ENCODE measurements around the gene TRAK1.
"Not testable (repeated sequence)": the region's sequence is repeated elsewhere in the genome, so short reads cannot be mapped to it uniquely, and the experiment has no call there.

TRAK1 gene, protein sequence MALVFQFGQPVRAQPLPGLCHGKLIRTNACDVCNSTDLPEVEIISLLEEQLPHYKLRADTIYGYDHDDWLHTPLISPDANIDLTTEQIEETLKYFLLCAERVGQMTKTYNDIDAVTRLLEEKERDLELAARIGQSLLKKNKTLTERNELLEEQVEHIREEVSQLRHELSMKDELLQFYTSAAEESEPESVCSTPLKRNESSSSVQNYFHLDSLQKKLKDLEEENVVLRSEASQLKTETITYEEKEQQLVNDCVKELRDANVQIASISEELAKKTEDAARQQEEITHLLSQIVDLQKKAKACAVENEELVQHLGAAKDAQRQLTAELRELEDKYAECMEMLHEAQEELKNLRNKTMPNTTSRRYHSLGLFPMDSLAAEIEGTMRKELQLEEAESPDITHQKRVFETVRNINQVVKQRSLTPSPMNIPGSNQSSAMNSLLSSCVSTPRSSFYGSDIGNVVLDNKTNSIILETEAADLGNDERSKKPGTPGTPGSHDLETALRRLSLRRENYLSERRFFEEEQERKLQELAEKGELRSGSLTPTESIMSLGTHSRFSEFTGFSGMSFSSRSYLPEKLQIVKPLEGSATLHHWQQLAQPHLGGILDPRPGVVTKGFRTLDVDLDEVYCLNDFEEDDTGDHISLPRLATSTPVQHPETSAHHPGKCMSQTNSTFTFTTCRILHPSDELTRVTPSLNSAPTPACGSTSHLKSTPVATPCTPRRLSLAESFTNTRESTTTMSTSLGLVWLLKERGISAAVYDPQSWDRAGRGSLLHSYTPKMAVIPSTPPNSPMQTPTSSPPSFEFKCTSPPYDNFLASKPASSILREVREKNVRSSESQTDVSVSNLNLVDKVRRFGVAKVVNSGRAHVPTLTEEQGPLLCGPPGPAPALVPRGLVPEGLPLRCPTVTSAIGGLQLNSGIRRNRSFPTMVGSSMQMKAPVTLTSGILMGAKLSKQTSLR

DNA sequence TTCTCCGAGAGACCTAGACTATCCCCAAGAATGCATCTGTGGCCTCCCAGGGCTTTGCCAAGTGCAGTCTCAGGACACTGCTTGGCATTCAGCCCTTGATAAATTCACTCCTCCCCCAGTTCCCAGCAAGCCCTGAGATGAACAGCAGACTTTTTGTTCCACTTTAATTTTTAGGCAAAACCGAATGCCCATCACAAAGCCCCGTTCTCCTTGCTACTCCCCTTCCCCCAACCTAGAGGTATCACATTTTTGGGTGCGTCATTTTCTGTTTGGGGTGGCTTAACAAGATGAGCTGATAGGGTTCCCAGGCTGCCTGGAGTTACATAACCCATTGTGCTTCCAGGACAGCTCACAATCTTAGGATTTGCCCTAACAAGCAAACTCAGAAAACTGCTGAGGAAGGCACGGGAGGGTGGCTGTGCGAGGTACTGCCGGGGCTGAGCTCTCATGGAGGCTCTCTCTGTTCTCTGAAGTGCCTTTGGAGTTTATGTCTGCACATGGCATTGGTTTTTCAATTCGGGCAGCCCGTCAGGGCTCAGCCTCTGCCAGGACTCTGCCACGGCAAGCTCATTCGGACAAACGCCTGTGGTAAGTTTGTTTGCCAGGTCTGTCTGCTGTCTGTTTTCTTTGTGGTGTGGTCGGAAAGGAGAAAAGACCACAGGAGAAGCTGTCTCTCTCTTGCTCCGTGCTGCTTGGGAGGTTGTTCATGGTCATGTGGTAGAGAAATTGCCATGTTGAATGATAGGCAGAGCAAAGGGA is at the start of gene TRAK1:
TSS of gene TRAK1 (plus strand) at position 385 of the 759 bp plus-strand sequence. CDS start at position 498, 113 bp downstream.
- DNase-seq (ENCODE audit: low spot score): no peak

DNA sequence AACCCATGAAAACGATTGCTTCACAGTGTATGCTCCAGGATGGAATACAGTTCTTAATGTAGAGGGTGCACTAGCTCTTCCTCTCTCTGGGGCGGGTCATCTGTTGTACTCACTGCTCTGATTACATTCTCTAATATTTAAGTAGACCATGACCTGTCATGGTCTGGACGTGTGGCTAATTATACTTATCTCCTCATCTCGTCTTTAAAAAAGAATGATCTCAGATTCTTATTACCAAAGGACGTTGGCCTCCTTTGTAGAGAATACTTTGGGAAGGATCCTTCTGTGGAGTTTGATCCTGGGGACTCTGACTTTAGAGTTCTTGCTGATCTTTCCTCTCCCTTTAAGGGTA is 48.4 kb upstream of the TRAK1 start:
- DNase-seq (ENCODE audit: low spot score): no peak

DNA sequence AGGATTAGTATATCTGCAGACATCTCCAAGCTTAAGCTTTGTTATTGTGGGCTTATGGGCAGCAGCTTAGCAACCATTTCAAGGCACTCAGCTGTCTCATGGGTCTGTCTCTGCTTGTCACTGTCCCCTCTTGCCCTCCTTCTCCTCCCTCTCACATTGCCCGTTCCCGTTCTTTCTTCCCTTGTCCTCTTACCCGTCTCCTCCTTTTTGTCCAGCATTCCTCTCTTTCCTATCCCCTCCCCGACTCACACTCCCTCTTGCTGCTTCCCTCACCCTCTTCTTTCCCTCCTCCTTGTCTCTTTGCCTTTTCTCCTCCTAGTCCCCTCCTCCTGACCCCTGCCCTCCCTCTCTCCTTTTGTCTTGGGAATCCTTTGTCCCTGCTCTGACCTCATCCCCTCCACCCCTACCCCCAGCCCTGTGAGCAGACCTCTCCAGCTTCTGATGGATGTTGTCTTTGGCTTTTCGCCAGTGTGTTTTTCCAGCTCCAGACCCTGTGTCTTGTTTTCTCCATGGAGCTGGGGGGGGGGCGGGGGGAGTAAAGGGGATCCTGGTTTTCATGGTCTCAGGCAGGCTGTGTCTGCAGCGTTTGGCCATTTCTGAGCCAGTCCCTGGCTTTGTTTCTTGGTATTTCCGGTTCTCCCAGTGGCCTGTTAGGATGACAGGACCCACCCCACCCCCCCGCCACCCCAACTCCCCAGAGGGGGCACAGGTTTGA is 47.9 kb upstream of the TRAK1 start:
- DNase-seq (ENCODE audit: low spot score): no peak

DNA sequence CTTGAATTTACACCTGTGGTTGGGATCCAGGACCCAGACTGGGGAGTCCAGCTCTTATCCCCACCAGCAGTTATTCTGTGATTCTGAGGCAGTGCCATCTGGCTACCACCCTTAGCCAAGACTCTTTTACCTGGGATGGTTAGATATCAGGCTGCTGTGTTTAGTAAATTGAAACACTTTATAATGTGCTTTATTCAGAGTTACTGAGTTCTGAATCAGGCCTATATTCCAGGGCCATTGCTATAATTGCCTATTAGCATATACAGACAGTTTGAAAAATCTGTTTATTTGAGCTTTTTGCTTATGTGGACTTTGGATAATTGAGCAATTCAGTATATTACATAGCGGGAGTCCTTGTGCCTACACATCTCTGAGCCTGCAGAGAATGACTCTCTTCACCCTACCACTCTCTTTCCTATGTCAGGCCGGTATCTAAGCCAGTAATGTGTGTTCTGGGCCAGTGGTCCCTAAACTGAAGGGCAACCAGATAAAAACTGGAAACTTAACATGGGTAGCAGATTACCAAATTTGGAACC is 45.4 kb upstream of the TRAK1 start:
- DNase-seq (ENCODE audit: low spot score): no peak

DNA sequence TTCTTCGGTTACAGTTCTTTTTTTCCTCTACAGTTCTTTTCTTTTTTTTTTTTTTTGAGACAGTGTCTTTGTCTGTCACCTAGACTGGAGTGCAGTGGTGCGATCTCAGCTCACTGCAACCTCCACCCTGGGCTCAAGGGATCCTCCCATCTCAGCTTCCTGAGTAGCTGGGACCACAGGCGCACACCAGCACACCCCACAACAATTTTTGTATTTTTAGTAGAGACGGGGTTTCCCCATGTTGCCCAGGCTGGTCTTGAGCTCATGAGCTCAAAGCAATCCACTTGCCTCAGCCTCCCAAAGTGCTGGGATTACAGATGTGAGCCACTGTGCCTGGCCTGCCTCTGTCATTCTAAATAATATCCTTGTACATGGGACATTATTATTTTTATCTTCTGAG is 42.6 kb upstream of the TRAK1 start:
- not testable (repeated sequence) for DNase-seq (ENCODE audit: low spot score)

DNA sequence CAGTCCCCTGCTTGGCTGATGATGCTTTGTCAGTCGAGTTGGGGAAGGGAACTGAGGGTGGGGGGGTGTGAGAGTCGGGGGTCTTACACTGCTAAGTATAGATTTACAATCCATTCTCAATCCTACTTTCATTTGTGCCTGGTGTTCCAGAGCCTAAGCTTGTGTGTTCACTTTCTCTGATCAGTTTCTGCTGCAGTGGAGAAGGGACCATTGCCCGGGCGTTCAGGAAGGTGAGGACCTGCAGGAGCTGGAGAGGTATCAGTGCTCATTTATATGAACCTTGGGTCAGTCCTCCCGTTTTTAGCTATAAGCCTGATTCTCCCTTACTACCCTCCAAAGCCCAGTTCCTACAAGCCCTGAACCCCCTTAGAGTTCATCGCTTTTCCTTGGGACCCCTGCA is 41.0 kb upstream of the TRAK1 start:
- DNase-seq (ENCODE audit: low spot score): no peak

DNA sequence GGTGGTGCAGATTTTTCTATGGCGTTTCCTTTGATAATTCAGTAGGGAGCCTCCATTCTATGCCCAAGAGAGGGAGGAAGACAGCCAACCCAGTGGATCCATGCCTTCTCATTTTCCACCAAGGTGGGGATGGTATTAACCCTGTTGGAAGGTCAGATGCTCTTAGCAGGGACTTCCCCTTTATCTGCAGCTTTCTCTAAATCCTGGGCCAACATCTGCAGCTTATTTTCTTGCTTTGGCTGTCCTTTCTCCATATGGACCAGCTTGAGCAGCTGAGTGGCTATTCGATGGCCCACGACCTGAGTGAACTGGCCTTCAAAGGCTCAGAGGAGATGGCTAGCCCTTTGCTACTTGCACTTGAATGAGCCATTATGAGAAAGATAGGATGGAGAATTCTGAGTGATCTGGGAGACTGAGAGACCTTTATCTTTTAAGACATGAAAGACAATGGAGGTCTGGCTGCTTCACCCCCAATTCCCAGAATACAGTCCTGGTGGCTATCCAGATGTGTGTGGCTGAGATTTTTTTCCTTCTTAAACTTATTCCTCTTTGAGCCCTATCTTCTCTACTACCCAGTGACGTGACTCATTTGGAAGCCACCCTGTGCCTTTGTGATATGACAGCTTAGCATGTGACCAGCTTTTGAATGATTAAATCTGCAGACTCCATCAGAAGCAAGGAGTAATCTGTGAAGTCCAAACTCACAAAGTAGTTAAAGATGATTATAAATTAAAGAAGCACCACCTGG is 39.6 kb upstream of the TRAK1 start:
- DNase-seq (ENCODE audit: low spot score): no peak

DNA sequence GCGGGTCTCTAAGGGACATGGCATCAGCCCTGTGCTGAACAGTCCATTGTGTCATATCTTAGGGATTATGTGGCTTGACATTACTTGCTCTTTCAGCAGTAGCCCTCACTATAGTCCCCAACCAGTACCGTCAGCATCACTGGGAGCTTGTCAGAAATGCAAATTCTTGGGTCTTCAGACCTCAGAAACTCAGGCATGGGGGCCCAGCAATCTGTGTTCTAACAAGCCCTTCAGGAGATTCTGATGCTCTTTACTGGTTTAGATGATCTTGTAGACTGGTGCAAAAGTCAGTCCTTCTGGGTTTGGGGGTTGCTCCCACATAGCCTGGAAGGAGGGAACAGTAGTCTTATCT is 39.0 kb upstream of the TRAK1 start:
- DNase-seq (ENCODE audit: low spot score): no peak

DNA sequence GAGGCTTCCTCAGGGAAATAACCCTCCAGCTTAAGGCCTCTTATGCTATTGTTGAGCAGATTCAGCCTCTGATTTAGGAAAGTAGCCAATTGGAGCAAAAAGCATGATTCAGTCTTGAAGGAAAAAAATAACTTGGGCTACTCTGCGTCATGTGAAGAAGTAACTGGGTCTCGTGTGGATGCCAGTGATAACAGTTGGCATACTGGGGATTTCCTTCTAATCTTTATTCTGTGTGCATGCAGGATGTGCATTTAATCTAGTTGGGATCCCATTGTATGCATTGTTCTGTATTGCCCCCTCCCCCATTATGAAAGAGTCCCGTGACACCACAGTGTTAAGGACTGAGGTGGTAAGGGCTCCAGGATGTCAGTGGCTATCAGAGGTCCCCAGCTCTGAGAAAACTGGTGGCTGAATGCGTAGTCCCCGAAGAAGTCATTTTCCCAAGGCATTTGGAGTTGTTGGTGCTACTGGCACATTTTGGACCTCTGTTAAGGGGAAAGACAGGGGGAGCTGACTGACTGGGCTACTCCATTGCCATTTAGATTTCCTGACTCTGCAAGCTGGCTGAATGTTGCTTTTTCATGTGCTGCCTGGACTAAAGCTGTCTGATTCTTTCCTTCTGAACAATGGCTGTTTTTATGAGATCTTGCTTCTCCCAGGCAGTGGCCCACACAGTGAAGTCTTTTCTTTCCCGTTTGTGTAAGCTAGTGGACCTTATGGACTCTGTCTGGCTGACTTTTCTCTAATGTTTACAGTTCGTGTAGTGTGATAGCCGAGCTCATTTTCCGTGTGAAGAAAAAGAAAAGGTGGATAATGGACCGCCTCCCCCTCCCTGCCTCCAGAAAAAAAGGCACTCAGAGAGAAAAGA is 38.4 kb upstream of the TRAK1 start:
- no peak for DNase-seq (ENCODE audit: low spot score)

DNA sequence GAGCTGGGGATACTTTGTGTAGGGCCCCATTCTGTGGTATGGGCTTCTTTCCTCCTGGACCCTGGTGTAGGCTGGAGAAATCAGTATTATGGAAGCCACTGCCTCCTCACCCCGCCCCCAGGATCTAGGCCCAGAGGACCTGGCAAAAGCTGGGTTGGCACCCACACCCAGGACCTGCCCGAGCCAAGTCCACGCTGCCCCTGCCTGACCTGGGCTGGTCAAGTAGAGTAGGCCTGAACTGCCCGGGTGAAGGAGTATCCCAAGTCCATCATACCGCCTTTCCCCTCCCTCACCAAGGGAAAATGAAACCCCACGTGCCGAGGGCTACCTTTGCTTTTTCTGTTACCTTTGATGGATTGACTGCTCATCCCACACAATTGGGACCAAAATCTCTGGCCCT is 37.7 kb upstream of the TRAK1 start:
- no peak for DNase-seq (ENCODE audit: low spot score)

DNA sequence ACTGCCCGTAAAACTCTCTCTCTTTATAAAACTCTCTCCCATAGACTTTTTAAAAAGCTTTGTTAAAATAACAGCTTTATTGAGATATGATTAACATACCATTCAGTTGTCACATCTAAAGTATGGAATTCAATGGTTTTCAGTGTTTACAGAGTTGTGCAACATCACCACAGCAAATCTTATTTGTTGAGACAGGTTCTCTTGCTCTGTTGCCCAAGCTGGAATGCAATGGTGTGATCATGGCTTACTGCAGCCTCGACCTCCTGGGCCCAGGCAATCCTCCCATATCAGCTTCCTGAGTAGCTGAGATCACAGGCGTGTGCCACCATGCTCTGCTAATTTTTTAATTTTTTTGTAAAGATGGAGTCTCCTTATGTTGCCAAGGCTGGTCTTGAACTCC is 35.9 kb upstream of the TRAK1 start:
- no peak for DNase-seq (ENCODE audit: low spot score)

DNA sequence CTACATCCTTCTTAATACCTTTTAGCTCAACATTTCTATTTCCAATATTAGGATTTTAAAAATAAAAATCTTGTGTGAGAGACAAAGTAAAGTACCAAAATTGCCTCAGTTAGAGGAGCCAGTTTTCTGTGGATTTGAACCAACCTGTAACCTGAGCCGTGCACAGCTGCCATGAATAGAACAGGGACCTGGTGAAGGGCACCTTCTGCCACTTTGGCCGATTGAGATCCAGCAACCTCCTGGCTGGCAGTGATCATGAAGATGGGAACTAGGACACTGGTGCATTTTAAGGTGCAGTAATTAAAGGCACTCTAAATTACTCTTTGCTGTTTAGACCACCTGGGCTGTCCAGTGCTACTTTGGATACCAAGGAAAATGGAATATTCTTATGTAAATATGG is 34.3 kb upstream of the TRAK1 start:
- DNase-seq (ENCODE audit: low spot score): no peak

DNA sequence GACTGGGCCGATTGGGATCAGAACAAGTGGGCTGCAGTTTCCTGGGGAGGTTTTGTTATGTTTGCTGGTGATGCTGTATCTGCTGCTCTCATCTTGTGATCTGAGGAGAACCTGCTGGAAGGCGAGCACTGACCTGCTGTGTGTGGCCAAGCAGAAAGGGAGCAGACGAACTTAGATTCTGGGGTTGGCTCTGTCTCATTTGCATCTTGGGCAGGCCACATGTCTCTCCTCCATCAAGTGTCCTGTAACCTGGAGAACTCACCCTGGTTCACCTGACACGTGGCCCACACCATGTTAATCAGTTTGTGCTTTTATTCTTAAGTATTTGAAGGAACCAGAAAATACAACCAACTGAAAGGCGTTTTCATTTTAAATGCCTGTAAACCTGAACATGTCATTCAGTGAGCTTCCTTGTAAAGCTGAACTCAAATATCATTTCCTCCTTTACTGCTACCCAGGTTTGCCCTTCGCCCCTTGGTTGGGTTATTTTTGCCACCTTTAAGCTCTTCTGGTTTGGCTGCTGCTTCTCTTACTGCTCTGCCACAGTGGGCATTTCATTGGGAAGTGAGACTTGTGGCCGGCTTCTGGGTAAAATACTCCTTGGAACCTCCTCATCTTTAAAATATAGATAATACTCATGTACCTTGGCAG is 33.5 kb upstream of the TRAK1 start:
- DNase-seq (ENCODE audit: low spot score): no peak

DNA sequence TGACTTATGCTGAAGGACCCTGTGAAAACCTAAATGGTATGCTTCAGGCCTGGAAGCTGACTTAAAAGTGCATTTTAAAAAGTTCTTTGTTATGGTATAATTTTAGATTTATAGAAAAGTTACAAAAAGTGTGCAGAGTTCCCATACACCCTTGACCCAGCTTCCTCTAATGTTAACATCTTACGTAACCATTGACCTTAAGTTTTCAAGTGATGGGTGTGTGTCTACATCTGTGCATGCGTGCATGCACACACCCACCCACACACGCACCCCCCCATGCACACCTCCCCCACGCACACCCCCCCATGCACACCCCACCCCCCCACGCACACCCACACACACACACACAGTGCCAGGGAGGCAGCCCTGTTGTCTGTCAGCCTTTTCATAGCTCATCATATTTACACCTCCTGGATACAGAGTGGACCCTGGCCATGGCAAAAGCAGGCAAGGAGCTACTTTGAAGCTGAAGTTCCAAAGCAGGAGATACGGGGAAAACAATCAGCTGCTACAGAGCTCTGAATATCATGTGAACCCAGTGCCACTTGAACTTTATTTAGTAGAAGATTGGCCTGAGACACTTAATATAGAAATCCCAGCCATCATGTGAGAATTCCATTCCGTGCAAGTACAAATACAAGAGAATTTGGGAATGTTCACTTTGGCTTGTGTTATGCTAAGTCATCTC is 30.0 kb upstream of the TRAK1 start:
- DNase-seq (ENCODE audit: low spot score): no peak

DNA sequence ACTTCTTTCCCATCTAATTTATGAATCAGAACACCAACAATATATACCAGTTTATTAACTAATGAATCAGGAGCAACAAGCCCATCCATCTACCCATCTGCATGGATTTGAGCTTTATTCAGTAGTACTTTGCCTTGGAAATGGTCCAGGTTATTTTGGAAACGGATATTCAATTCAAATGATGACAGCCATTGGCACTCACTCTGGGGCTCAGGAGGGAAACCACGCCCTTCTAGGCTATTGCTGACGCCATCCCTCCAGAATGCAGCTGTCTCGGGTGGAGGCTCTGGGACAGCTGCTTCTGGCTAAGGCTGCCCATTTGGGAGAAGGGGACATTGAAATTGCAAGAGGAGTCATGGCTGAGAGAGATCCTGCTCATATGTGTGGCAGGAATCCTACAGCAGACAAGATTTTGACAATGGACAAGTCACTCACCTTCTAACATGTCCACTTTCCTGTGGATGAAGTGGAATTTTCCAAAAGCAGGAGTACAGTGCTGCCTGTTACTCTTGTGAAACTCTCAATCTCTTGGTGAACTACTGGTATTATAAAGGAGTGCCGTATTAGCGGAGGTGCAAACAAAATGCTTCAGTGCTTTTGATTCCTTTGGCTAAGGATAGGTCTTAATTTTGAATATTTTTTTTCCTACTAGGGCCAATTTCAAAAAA is 29.3 kb upstream of the TRAK1 start:
- DNase-seq (ENCODE audit: low spot score): no peak

DNA sequence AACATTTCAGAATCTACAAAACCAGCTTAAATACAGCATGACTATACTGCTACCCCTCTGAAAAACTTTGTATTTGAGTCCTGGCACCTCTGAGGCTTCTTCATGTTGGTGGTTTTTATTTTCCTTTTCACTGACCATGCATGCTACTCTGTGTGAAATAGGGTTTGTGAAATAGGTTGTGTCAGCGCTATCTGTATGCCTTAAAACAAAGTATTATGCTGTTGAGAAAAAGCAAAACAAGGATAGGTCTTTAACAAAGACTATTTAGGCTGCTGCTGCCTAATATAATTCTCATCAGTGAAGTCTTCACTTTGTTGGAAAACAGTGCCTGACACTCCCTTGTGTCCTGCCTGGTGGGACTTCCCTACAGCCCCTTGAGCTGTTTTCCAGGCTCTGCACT is 28.7 kb upstream of the TRAK1 start:
- no peak for DNase-seq (ENCODE audit: low spot score)

DNA sequence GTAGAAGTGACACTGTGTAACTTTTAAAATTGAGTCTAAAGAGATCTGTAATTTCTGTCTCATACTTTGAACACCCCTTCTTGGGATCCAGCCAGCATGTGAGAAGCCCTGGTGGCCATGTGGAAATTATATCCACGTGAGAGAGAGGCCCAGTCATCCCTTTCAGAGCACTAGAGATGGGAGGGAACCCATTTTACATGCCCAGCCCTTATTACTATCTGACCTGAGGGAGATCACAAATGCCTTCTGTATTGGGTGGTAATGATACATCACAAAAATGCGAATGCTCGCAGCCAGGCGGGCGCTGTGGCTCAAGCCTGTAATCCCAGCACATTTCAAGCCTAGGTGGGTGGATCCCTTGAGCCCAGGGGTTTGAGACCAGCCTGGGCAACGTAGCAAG is 27.3 kb upstream of the TRAK1 start:
- no peak for DNase-seq (ENCODE audit: low spot score)

DNA sequence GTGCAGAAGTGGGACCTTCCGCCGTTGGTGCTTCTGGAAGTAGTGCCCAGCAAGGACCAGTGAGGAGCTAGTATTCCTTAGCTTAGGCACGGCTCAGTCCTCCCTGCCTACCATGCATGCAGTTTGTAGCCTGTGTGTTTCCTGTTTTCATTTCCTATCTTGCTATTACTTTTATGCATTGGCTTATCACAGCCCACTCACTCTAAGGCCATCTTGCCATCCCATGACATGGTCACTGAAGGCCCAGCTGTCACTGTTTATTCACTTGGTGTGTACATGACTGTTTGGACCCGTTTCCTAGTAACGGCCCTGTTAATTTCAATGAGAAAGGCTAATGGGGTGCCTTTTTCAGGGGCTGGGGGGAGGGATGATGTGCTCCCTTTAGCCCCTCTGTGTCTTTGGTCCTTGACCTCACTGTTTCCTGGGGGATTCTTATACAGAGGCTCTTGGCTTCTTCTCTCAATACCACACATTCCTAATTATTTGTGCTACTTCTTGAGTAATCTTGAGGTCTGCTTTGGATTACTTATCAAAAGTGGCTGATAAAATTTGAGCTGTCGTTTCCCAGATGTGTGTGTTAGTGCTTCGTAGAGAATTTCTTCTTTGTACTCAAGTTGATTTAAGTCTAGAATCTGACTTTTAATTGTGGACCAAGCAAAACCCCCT is 24.5 kb upstream of the TRAK1 start:
- no peak for DNase-seq (ENCODE audit: low spot score)

Measured in hematopoietic multipotent progenitor cell treated with erythropoietin and hydrocortisone succinate and interleukin-3 and kit ligand, for 15 days (in vitro differentiated cells).